ENCODE measurements around the gene CAMK4. TPM values are rescaled to one million over a fixed set of nuclear protein-coding genes. Genes with fewer than 3 reads are reported as not detected.

Gene CAMK4
- total RNA-seq, 1 experiment from 2014 or later: 23.3 TPM

- CTCF ChIA-PET: no interaction called here
- no peak for DNase-seq
- no peak overlapping the region for H3K27ac Mint-ChIP-seq (ENCODE audit: unreplicated experiment)
- intact Hi-C loops (cut with micrococcal nuclease; ENCODE audit: unreplicated experiment): no loop called here
- BruUV-seq (replicated peaks): no TSS peak
- no peak overlapping the region for H3K4me3 Mint-ChIP-seq (ENCODE audit: low read depth, unreplicated experiment)
- H3K4me1 Mint-ChIP-seq (ENCODE audit: low read depth, unreplicated experiment): no peaks in the 10 kb centered on the region
- TF ChIP-seq, protein P1, sequence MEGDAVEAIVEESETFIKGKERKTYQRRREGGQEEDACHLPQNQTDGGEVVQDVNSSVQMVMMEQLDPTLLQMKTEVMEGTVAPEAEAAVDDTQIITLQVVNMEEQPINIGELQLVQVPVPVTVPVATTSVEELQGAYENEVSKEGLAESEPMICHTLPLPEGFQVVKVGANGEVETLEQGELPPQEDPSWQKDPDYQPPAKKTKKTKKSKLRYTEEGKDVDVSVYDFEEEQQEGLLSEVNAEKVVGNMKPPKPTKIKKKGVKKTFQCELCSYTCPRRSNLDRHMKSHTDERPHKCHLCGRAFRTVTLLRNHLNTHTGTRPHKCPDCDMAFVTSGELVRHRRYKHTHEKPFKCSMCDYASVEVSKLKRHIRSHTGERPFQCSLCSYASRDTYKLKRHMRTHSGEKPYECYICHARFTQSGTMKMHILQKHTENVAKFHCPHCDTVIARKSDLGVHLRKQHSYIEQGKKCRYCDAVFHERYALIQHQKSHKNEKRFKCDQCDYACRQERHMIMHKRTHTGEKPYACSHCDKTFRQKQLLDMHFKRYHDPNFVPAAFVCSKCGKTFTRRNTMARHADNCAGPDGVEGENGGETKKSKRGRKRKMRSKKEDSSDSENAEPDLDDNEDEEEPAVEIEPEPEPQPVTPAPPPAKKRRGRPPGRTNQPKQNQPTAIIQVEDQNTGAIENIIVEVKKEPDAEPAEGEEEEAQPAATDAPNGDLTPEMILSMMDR (IDR thresholded peaks at IDR 0.05; ENCODE audit: unreplicated experiment): no peak
- H3K27me3 Mint-ChIP-seq (ENCODE audit: unreplicated experiment): no peaks in the 10 kb centered on the region
- H3K9me3 Mint-ChIP-seq (ENCODE audit: low read depth, unreplicated experiment): no peaks in the 10 kb centered on the region
- no peaks in the 10 kb centered on the region for H3K36me3 Mint-ChIP-seq (ENCODE audit: insufficient read depth, unreplicated experiment)
Measured at GRCh38 chr5:111313017-111313724, 89.0 kb downstream of the CAMK4 start.

GRCh38 chr5:111320953-111321352, 96.8 kb downstream of the CAMK4 start:
- H3K27ac Mint-ChIP-seq (ENCODE audit: unreplicated experiment): no peak overlapping the region

GRCh38 chr5:111321376-111321775, 97.2 kb downstream of the CAMK4 start:
- H3K4me3 Mint-ChIP-seq (ENCODE audit: low read depth, unreplicated experiment): no peak overlapping the region
- CTCF ChIA-PET: no interaction called here
- no peaks in the 10 kb centered on the region for H3K36me3 Mint-ChIP-seq (ENCODE audit: insufficient read depth, unreplicated experiment)
- intact Hi-C loops (cut with micrococcal nuclease; ENCODE audit: unreplicated experiment): no loop called here
- H3K4me1 Mint-ChIP-seq (ENCODE audit: low read depth, unreplicated experiment): no peaks in the 10 kb centered on the region
- DNase-seq: no peak
- no peak overlapping the region for H3K27ac Mint-ChIP-seq (ENCODE audit: unreplicated experiment)
- no TSS peak for BruUV-seq (replicated peaks)
- TF ChIP-seq, protein P1 (IDR thresholded peaks at IDR 0.05; ENCODE audit: unreplicated experiment): no peak
- H3K9me3 Mint-ChIP-seq (ENCODE audit: low read depth, unreplicated experiment): peaks cover 3% of the 10 kb centered on the region
- no peaks in the 10 kb centered on the region for H3K27me3 Mint-ChIP-seq (ENCODE audit: unreplicated experiment)

More at GRCh38 chr5:111320953-111321352, 96.8 kb downstream of the CAMK4 start:
- no peaks in the 10 kb centered on the region for H3K4me1 Mint-ChIP-seq (ENCODE audit: low read depth, unreplicated experiment)
- no peak for DNase-seq
- no TSS peak for BruUV-seq (replicated peaks)
- no peak overlapping the region for H3K4me3 Mint-ChIP-seq (ENCODE audit: low read depth, unreplicated experiment)
- H3K36me3 Mint-ChIP-seq (ENCODE audit: insufficient read depth, unreplicated experiment): no peaks in the 10 kb centered on the region
- intact Hi-C loops (cut with micrococcal nuclease; ENCODE audit: unreplicated experiment): no loop called here
- H3K9me3 Mint-ChIP-seq (ENCODE audit: low read depth, unreplicated experiment): peaks cover 3% of the 10 kb centered on the region
- H3K27me3 Mint-ChIP-seq (ENCODE audit: unreplicated experiment): no peaks in the 10 kb centered on the region
- CTCF ChIA-PET: no interaction called here
- TF ChIP-seq, protein P1 (IDR thresholded peaks at IDR 0.05; ENCODE audit: unreplicated experiment): no peak

GRCh38 chr5:111326551-111326950, 102.4 kb downstream of the CAMK4 start:
- BruUV-seq (replicated peaks): no TSS peak
- TF ChIP-seq, protein P1 (IDR thresholded peaks at IDR 0.05; ENCODE audit: unreplicated experiment): no peak
- no peak overlapping the region for H3K27ac Mint-ChIP-seq (ENCODE audit: unreplicated experiment)
- no peaks in the 10 kb centered on the region for H3K4me1 Mint-ChIP-seq (ENCODE audit: low read depth, unreplicated experiment)
- no peaks in the 10 kb centered on the region for H3K27me3 Mint-ChIP-seq (ENCODE audit: unreplicated experiment)
- no peak overlapping the region for H3K4me3 Mint-ChIP-seq (ENCODE audit: low read depth, unreplicated experiment)
- no peak for DNase-seq
- H3K9me3 Mint-ChIP-seq (ENCODE audit: low read depth, unreplicated experiment): peaks cover 3% of the 10 kb centered on the region
- intact Hi-C loops (cut with micrococcal nuclease; ENCODE audit: unreplicated experiment): no loop called here
- CTCF ChIA-PET: no interaction called here
- no peaks in the 10 kb centered on the region for H3K36me3 Mint-ChIP-seq (ENCODE audit: insufficient read depth, unreplicated experiment)
